GM12878 (cell line): ENCODE data around the gene CCT8L2.
"Not testable (repeated sequence)": the region's sequence is repeated elsewhere in the genome, so short reads cannot be mapped to it uniquely, and the experiment has no call there.

Experiments
- E2F4 ChIP-seq: IDR thresholded peaks from 2 replicates; pipeline ENCODE4 v1.6.1; 2012; ENCODE audit warnings: low read depth, low read length, improper control_type of control experiment
- HCFC1 ChIP-seq: fragments of 150-350 bp; IDR thresholded peaks from 2 replicates; pipeline ENCODE4 v1.6.1; 2014; ENCODE audit warnings: low read length
- JUND ChIP-seq: IDR thresholded peaks from 2 replicates; pipeline ENCODE4 v1.6.1; 2012; ENCODE audit warnings: low read depth, mild to moderate bottlenecking, low read length, improper control_type of control experiment, moderate library complexity
- KLF5 ChIP-seq: fragments of 450-650 bp; IDR thresholded peaks from 2 replicates; pipeline ENCODE4 v1.6.1; 2014; ENCODE audit warnings: mild to moderate bottlenecking; ENCODE audit not compliant: partially characterized antibody
- MAX ChIP-seq: IDR thresholded peaks from 2 replicates; pipeline ENCODE4 v1.6.1; 2012; ENCODE audit warnings: low read depth, low read length, improper control_type of control experiment
- NFIC ChIP-seq: IDR thresholded peaks from 2 replicates; pipeline ENCODE4 v1.6.1; 2012; ENCODE audit warnings: low read depth, mild to moderate bottlenecking, inconsistent platforms, low read length, moderate library complexity
- POLR2A ChIP-seq: IDR thresholded peaks from 2 replicates; pipeline ENCODE4 v1.6.1; 2011; ENCODE audit warnings: low read depth, mild to moderate bottlenecking, low read length
- POLR2AphosphoS5 ChIP-seq: IDR thresholded peaks from 2 replicates; pipeline ENCODE4 v1.6.1; 2011; ENCODE audit warnings: mild to moderate bottlenecking, low read length, inconsistent platforms
- TF ChIP-seq, protein P1 (sequence below): fragments of 450-650 bp; conservative IDR thresholded peaks from 2 replicates; pipeline ENCODE4 v1.6.1; 2017; ENCODE audit warnings: mild to moderate bottlenecking, moderate library complexity

- not testable (repeated sequence) for TF ChIP-seq HCFC1, E2F4, MAX, POLR2AphosphoS5, POLR2A, NFIC, KLF5, JUND
- TF ChIP-seq, protein P1, sequence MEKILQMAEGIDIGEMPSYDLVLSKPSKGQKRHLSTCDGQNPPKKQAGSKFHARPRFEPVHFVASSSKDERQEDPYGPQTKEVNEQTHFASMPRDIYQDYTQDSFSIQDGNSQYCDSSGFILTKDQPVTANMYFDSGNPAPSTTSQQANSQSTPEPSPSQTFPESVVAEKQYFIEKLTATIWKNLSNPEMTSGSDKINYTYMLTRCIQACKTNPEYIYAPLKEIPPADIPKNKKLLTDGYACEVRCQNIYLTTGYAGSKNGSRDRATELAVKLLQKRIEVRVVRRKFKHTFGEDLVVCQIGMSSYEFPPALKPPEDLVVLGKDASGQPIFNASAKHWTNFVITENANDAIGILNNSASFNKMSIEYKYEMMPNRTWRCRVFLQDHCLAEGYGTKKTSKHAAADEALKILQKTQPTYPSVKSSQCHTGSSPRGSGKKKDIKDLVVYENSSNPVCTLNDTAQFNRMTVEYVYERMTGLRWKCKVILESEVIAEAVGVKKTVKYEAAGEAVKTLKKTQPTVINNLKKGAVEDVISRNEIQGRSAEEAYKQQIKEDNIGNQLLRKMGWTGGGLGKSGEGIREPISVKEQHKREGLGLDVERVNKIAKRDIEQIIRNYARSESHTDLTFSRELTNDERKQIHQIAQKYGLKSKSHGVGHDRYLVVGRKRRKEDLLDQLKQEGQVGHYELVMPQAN: not testable (repeated sequence)
These were observed 23.9 kb upstream of the CCT8L2 start for GRCh38 chr22:16616390-16616938.
